Stimulated activated naive CD8-positive, alpha-beta T cell treated with anti-CD3 and anti-CD28 coated beads, Interleukin-15, amount 100 ng/mL, for 72 hours (primary cell): ENCODE data around the gene LAIR1.
A peak's percentile ranks its signal among the peaks of the same experiment; 100 is the strongest.
"Not testable (repeated sequence)": the region's sequence is repeated elsewhere in the genome, so short reads cannot be mapped to it uniquely, and the experiment has no call there.

Source experiments
- ATAC-seq: fragments of 150-1000 bp; cut with Tn5 transposase; 2 replicates; pipeline ENCODE4 v1.10.0; 2021; ENCODE audit warnings: mild to moderate bottlenecking, moderate library complexity
- DNase-seq, 2 donors: peaks; one replicate each; pipeline ENCODE4 v3.0.0; 2021 to 2022
- H3K27ac Mint-ChIP-seq, 2 donors: one replicate each; pipeline ENCODE4 v1.8.0; 2022; ENCODE audit warnings: mild to moderate bottlenecking in 2 of 2, mixed read lengths in 2 of 2, moderate library complexity in 2 of 2
- H3K27me3 Mint-ChIP-seq: one replicate; pipeline ENCODE4 v1.8.0; 2022; ENCODE audit warnings: mixed read lengths
- H3K4me1 Mint-ChIP-seq: one replicate; pipeline ENCODE4 v1.8.0; 2022; ENCODE audit warnings: mild to moderate bottlenecking, mixed read lengths
- H3K4me3 Mint-ChIP-seq, 2 donors: one replicate each; pipeline ENCODE4 v1.8.0; 2022; ENCODE audit warnings: mild to moderate bottlenecking in 2 of 2, mixed read lengths in 2 of 2, moderate library complexity in 1 of 2
- H3K9me3 Mint-ChIP-seq, 2 donors: one replicate each; pipeline ENCODE4 v1.8.0; 2022; ENCODE audit warnings: mixed read lengths in 2 of 2

Gene LAIR1

DNA sequence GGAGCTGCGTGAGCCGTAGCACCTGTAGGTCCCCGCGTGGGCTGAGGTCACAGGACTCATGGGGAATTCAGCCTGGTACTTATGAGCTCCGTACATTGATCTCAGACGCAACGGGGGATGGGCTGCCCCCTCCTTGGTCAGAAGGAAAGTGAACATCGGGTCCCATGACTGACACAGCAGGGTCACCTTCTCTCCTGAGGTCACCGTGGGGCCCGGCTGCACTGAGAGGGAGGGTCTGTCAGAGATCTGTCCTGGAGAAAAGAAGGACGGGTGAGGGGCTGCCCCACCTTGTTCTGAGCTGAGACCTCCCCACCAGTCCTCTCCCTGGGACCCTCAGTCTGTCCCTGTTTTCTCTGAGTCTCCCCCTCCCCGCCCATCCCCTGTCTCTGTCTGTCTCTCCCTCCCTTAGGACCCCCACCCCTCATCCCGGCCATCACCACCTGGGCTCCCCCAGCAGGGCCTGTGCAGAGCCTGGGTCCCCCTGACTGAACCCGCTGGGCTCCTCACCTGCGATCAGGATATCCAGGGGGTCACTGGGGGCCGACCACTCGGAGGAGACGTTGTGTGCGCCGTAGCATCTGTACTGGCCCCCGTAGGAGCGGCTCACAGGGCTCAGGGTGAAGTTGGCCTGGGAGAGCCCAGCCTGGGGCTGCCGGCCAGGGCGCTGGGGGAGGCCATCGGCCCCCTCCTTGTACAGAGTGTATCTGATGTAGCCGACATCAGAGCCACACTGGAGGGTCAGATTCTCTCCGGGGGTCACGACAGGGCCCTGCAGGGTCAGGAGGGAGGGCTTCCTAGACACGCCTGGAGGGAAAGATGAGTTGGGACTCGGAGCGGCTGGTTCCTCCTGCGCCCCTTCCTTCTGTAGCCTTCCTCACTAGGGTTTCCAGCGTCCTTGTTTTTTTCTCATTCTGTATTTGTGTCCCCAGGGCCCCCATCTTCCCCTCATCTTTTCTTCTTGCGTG is 27.6 kb downstream of the LAIR1 start:
- Mint-ChIP-seq H3K27me3 (peaks cover 20% of the 10 kb centered on the region), H3K27ac (no peak overlapping the region), H3K9me3 (no peaks in the 10 kb centered on the region), H3K4me1 (no peaks in the 10 kb centered on the region), H3K4me3 (no peak overlapping the region)
- DNase-seq (no peak), ATAC-seq (no peak)

DNA sequence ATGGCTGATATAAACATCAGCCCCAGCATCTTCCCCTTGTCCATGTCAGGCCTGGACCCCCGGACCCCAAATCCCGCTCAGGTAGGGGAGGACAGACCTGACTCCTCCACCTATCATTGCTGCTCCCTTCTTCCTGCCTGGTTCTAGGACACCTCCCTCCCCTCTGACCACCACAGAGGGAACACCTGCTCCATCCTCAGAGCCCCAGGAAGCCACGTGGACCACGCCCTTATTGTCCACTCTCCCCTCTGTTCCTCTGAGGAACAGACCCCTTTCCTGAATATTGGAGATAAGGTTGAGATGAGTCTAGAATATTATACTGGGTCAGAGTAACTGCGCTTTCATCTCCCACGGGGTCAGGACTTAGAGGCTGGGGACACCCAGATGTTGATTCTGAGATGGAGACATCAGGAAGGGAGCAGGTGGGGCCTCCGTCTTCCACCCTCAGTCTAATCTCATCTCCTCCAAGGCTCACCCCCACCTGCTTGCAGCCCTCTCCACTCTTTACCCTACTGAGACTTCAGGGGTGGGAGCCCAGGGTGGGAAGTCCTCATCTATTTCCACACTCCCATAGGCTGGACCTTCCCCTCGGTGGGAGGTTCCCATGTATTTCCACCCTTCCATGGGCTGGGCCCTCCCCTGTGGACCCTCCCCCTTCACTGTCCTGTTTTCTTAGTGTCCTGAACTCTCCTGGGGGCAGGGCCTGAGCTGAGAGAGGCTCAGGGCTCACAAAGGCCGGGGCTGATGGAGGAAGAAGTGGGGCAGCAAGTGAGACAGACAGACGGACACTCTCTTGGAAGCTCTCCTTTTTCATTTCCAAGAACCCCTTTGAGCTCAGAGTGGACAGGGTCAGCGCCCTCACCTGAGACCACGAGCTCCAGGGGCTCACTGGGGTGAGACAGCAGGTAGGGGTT is 28.5 kb downstream of the LAIR1 start:
- Mint-ChIP-seq H3K27ac (peak overlapping the region in 1 of 2 donors; percentile 41), H3K4me1 (no peaks in the 10 kb centered on the region), H3K27me3 (peaks cover 20% of the 10 kb centered on the region), H3K4me3 (no peak overlapping the region), H3K9me3 (no peaks in the 10 kb centered on the region)
- ATAC-seq (no peak), DNase-seq (no peak)

DNA sequence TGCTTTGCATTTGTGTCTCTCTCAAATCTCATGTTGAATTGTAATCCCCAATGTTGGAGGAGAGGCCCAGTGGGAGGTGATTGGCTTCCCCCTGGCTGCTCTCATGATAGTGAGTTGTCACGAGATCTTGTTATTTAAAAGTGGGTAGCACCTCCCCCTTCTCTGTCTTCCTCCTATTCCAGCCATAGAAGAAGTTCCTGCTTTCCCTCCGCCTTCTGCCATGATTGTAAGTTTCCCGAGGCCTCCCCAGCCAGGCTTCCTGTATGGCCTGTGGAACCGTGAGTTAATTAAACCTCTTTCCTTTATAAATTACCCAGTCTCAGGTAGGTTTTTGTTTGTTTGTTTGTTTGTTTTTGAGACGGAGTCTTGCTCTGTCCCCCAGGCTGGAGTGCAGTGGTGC is 29.6 kb downstream of the LAIR1 start:
- no peak overlapping the region for H3K27ac Mint-ChIP-seq
- ATAC-seq (no peak), DNase-seq (no peak)
- H3K27me3 Mint-ChIP-seq, result peaks cover 18% of the 10 kb centered on the region
- no peaks in the 10 kb centered on the region for H3K4me1 Mint-ChIP-seq
- H3K9me3 Mint-ChIP-seq, result no peaks in the 10 kb centered on the region
- no peak overlapping the region for H3K4me3 Mint-ChIP-seq

DNA sequence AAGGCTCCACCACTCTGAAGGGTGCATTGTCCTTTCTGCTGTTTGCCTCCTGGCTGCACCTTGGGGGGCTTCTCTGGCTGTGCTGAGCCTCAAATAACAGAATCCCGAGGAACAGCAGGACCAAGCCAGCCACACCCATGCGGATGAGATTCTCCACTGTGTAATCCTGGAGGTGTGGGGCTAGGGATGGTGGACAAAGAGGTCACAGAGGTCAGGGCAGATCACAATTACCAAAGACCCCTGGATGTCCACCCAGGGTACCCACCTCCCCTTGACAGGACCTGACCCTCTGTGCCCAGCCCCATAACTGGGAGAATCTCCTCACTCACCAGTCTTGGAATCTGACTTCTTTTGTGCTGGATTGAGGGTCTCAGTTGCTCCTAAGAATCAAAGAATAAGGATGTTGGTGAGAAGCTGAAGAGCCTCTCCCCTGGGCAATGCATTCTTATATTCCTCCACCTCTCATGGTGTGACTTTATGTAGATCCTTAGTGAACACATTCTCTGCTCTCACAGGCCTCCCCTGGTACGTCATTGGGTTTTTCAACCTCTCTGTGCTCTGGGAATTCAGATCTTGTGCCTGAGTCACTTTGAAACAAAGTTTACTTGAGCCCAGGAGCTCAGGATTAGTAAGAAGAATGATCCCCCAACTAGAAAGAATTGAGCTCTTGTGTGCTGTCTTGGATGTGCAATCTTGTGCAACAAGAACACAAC is 31.0 kb downstream of the LAIR1 start:
- Mint-ChIP-seq H3K27ac (no peak overlapping the region), H3K27me3 (peaks cover 4% of the 10 kb centered on the region), H3K4me3 (no peak overlapping the region), H3K9me3 (peaks cover 3 to 9% of the 10 kb centered on the region in 2 donors), H3K4me1 (peaks cover 9% of the 10 kb centered on the region)
- no peak for DNase-seq
- ATAC-seq, result no peak

DNA sequence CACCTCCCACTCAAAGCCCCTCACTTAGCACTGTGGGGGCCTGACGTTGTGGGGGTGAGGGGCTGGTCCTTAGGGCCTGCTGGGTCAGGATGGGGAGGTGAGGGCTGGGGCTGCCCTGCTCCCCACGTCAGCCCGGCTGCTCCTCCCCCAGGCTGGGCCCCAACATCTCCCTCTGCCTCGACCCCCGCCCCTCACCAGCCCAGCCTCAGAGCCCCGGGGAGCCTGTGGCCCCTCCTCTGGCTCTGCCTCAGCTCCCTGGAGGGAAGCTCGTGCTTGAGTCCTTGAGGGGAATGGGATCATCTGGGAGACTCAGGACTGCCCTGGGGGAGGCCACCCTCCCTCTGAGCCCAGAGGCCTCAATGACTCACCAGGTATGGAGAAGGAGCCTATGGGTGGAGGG is 32.6 kb downstream of the LAIR1 start:
- Mint-ChIP-seq H3K9me3 (peaks cover 7 to 15% of the 10 kb centered on the region in 2 donors), H3K4me3 (no peak overlapping the region), H3K4me1 (peaks cover 22% of the 10 kb centered on the region), H3K27me3 (no peaks in the 10 kb centered on the region), H3K27ac (no peak overlapping the region)
- DNase-seq (no peak), ATAC-seq (no peak)

DNA sequence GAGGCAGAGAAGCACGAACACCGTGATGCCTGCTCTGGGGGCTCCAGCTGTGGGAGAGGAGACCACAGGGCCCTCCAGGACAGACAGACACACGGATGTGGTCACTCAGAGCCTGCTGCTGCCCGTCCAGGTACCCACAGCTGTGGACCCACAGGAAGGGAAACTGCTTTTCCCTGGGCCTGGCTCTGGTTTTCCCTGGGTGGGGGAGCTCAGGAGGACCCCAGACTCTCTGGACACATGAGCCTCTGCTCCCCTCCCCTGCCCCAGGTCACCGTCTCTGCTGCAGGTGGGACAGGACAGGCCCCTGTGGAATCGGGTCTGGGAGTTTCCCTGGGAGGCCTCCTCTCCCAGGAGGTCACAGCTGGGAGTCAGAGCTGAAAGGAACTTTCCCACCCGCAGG is 33.1 kb downstream of the LAIR1 start:
- Mint-ChIP-seq H3K9me3 (peaks cover 7 to 15% of the 10 kb centered on the region in 2 donors), H3K4me1 (peaks cover 26% of the 10 kb centered on the region), H3K27me3 (no peaks in the 10 kb centered on the region), H3K27ac (no peak overlapping the region), H3K4me3 (no peak overlapping the region)
- no peak for DNase-seq
- no peak for ATAC-seq

DNA sequence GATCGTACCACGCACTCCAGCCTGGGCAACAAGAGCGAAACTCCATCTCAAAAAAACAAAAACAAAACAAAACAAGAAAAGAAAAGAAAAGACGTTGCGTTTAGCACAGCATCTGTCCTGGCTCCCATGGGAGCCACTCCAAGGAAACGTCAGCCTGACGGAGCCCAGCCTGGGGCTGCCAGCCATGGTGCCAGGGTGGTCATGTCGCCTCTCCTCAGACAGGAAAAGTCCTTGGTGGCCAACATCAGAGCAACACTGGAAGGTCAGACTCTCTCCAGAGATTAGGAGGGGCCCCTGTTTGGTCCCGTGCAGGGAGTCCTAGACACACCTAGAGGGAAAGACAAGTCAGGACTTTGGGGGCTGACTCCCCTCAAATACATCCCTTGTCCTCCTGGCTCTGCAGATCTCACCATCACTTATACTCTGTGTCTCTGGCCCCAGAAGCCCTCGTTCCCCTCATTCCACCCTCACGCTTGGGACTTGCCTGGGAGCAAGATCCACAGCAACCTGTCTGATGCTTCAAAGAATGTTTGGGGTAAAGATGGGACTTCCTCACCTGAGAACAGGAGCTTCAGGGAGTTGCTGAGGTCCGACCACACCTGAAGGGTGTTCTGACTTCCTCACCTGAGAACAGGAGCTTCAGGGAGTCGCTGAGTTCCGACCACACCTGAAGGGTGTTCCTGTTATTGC is 35.1 kb downstream of the LAIR1 start:
- no peak overlapping the region for H3K4me3 Mint-ChIP-seq
- peaks cover 5% of the 10 kb centered on the region for H3K27me3 Mint-ChIP-seq
- H3K9me3 Mint-ChIP-seq, result peaks cover 7 to 15% of the 10 kb centered on the region in 2 donors
- no peak overlapping the region for H3K27ac Mint-ChIP-seq
- H3K4me1 Mint-ChIP-seq, result peaks cover 36% of the 10 kb centered on the region
- DNase-seq (no peak), ATAC-seq (no peak)

DNA sequence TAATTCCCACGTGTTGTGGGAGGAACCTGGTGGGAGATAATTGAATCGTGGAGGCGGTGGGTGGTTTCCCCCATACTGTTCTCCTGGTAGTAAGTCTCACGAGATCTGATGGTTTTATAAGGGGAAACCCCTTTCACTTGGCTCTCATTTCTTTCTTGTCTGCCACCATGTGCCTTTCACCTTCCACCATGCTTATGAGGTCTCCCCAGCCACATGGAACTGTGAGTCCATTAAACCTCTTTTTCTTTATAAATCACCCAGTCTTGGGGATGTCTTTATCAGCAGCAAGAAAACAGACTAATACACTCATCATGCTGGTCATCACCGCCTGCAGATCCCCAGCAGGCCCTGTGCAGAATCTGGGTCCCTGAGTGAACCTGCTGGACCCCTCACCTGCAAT is 36.0 kb downstream of the LAIR1 start:
- H3K27ac Mint-ChIP-seq, result peak overlapping the region in 1 of 2 donors; percentile 56
- peaks cover 7 to 15% of the 10 kb centered on the region in 2 donors for H3K9me3 Mint-ChIP-seq
- peaks cover 36% of the 10 kb centered on the region for H3K4me1 Mint-ChIP-seq
- H3K27me3 Mint-ChIP-seq, result peaks cover 10% of the 10 kb centered on the region
- not testable (repeated sequence) for H3K4me3 Mint-ChIP-seq, DNase-seq, ATAC-seq

DNA sequence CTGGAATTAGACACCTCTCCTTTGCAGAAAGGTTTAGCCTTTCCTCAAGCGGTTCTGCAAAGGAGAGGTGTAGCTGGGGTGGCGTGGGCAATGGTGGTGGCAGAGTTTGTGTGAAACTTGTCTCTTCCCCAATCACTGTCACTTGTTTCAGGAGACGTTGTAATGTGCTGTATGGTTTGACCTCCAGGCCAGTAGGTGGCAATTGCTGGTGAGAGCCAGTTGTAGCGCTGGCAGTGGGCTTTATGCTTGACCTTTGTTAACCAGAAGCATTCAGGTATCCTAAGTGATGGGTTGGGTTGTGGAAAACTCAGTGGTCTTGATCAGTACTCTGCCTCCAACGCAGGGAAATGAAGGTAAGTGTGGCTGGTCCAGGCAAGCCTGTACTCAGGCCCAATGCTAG is 39.1 kb downstream of the LAIR1 start:
- H3K9me3 Mint-ChIP-seq, result peaks cover 7 to 15% of the 10 kb centered on the region in 2 donors
- no peak overlapping the region for H3K4me3 Mint-ChIP-seq
- no peak for DNase-seq
- H3K4me1 Mint-ChIP-seq, result peaks cover 36% of the 10 kb centered on the region
- no peak for ATAC-seq
- H3K27ac Mint-ChIP-seq, result no peak overlapping the region
- H3K27me3 Mint-ChIP-seq, result peaks cover 20% of the 10 kb centered on the region

DNA sequence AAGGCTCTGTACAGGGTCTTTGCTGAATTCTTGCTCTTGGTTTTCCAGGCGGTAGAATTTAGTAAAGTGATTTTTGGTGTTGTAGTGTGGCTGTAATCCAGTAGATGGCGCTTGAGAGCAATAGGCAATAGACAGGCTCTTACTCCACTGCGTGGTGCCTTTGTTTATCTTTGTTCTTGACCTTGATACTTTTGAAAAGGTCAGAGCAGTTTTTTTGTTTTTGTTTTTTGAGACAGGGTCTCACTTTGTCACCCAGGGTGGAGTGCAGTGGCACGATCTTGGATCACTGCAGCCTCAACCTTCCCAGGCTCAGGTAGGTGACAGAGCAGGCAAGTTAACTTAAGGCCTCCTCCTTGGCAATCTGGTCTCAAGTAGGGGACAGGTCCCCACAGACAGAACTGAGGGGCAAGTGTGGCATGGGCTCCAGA is 39.5 kb downstream of the LAIR1 start:
- ATAC-seq (peak; percentile 66), DNase-seq (peak; percentile 36 to 44)
- H3K27ac Mint-ChIP-seq, result no peak overlapping the region
- H3K9me3 Mint-ChIP-seq, result peaks cover 7 to 15% of the 10 kb centered on the region in 2 donors
- H3K27me3 Mint-ChIP-seq, result peaks cover 20% of the 10 kb centered on the region
- peaks cover 36% of the 10 kb centered on the region for H3K4me1 Mint-ChIP-seq
- H3K4me3 Mint-ChIP-seq, result no peak overlapping the region

DNA sequence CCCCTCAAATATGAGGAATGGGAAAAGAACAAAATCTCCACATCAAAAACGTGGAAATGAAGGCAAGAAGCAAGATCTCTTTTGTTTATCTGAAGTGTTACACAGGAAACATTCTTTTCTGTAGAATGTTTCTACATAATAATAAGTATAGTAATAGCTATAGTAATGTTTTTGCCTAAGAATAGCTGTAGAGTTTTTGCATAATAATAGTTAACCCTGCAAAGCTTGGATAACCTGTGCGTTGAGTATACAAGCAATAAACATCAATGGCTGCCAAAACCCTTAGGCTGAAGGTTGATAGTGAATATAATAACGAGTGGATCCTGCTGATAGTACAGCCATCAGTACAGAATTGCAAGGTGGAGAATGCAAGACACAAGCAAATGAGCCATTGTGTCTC is 40.7 kb downstream of the LAIR1 start:
- no peak overlapping the region for H3K4me3 Mint-ChIP-seq
- peaks cover 7 to 9% of the 10 kb centered on the region in 2 donors for H3K9me3 Mint-ChIP-seq
- DNase-seq (no peak), ATAC-seq (no peak)
- peaks cover 20% of the 10 kb centered on the region for H3K27me3 Mint-ChIP-seq
- peaks cover 30% of the 10 kb centered on the region for H3K4me1 Mint-ChIP-seq
- H3K27ac Mint-ChIP-seq, result no peak overlapping the region

DNA sequence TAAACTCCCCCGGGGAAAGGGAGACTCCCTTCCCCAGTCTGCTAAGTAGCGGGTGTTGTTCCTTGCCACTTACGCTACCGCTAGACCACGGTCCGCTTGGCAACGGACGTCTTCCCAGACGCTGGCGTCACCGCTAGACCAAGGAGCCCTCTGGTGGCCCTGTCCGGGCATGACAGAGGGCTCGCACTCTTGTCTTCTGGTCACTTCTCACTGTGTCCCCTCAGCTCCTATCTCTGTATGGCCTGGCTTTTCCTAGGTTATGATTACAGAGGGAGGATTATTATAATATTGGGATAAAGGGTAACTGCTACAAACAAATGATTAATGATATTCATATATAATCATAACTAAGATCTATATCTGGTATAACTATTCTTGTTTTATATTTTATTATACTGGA is 41.8 kb downstream of the LAIR1 start:
- not testable (repeated sequence) for H3K4me3 Mint-ChIP-seq, H3K9me3 Mint-ChIP-seq, DNase-seq, H3K27ac Mint-ChIP-seq, ATAC-seq
- H3K4me1 Mint-ChIP-seq, result peaks cover 20% of the 10 kb centered on the region
- H3K27me3 Mint-ChIP-seq, result peaks cover 20% of the 10 kb centered on the region

DNA sequence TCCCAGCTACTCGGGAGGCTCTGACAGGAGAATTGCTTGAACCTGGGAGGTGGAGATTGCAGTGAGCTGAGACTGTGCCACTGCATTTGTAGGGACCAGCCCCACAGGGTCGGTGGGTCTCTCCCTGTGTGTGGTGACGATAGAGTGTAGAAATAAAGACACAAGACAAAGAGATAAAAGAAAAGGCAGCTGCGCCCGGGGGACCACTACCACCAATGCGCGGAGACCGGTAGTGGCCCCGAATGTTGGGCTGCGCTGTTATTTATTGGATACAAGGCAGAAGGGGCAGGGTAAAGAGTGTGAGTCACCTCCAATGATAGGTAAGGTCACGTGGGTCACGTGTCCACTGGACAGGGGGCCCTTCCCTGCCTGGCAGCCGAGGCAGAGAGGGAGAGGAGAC is 42.4 kb downstream of the LAIR1 start:
- H3K27ac Mint-ChIP-seq, H3K4me3 Mint-ChIP-seq, H3K9me3 Mint-ChIP-seq, DNase-seq, ATAC-seq: not testable (repeated sequence)
- H3K27me3 Mint-ChIP-seq, result peaks cover 20% of the 10 kb centered on the region
- H3K4me1 Mint-ChIP-seq, result peaks cover 16% of the 10 kb centered on the region

DNA sequence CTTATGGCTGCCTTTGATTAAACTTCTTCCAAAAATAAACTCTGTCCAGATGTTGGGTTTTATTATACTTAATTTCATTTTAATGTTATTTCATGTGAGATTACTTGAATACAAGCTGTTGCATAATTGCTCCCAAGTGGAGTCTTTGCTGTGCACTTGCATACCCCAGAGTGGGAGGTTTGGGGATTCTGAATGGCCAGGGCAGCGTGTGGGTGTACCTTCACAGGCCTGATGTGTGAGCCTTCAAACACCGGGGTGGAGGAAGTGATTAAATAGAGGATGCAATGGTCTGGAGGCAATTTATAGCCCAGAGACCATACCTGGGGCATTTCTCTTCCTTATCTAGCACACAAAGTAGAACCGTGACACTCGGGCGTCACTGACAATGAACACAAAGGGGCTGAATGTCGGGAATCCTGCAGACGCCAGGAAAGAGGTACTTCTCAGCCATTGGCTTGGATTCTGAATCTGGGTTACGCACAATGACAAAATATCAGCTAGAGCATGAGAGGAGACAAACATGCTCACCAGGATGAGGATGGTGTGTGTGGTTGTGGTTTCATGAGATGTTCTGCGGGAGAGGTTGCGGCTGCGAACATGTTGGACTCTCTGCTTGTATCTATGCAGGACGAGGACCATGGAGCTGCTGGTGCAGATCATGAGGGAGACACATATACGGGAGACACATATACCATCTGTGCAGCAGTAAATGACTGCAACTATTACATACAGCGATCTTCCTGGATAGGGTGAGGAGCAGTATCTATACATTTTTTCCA is 44.6 kb downstream of the LAIR1 start:
- Mint-ChIP-seq H3K27me3 (peaks cover 27% of the 10 kb centered on the region), H3K9me3 (no peaks in the 10 kb centered on the region), H3K4me1 (peaks cover 3% of the 10 kb centered on the region), H3K27ac (no peak overlapping the region), H3K4me3 (no peak overlapping the region)
- DNase-seq, result no peak
- ATAC-seq, result no peak
